Fibroblast of lung (primary cell): Measurements from ENCODE around the gene CXorf66. TPM values are rescaled to one million over a fixed set of nuclear protein-coding genes. Genes with fewer than 3 reads are reported as not detected.
"Not testable (repeated sequence)": the region's sequence is repeated elsewhere in the genome, so short reads cannot be mapped to it uniquely, and the experiment has no call there.

Source experiments
- DNase-seq, 2 donors: peaks; one replicate each; pipeline versions ENCODE4 v3.0.0 to v3.0.0-alpha.2; 2010; ENCODE audit warnings: low read depth in 2 of 2
- H2AFZ ChIP-seq: 2 replicates; pipeline ENCODE4 v1.5.1; 2012; ENCODE audit warnings: low read length, control low read depth, inconsistent platforms
- H3K27ac ChIP-seq: 2 replicates; pipeline ENCODE4 v1.5.1; 2011; ENCODE audit warnings: low read length, control low read depth; ENCODE audit not compliant: insufficient read depth
- H3K27me3 ChIP-seq: 2 replicates; pipeline ENCODE4 v1.5.1; 2011; ENCODE audit warnings: mild to moderate bottlenecking, low read length; ENCODE audit not compliant: control insufficient read depth, insufficient read depth
- H3K36me3 ChIP-seq: 2 replicates; pipeline ENCODE4 v1.5.1; 2011; ENCODE audit warnings: low read length; ENCODE audit not compliant: control insufficient read depth, insufficient read depth
- H3K4me1 ChIP-seq: 2 replicates; pipeline ENCODE4 v1.5.1; 2011; ENCODE audit warnings: low read length; ENCODE audit not compliant: control insufficient read depth, insufficient read depth; ENCODE audit errors: extremely low read depth
- H3K4me2 ChIP-seq: 2 replicates; pipeline ENCODE4 v1.5.1; 2011; ENCODE audit warnings: low read length, control low read depth; ENCODE audit not compliant: insufficient read depth; ENCODE audit errors: extremely low read depth
- H3K4me3 ChIP-seq, 4 experiments: fragments of 200-600 bp in 1 of 4; sonication (generic) in 1 of 4; replicated peaks in 1 of 4; 2 replicates each; pipeline ENCODE4 v1.5.1; 2011 to 2016; ENCODE audit warnings: low read length in 4 of 4, low read depth in 3 of 4, mild to moderate bottlenecking in 3 of 4, control low read depth in 2 of 4, inconsistent platforms in 1 of 4, mixed read lengths in 1 of 4; ENCODE audit not compliant: insufficient read depth in 1 of 4; ENCODE audit errors: control extremely low read depth in 1 of 4
- H3K79me2 ChIP-seq: 2 replicates; pipeline ENCODE4 v1.5.1; 2012; ENCODE audit warnings: mild to moderate bottlenecking, low read length, inconsistent platforms; ENCODE audit not compliant: control insufficient read depth, insufficient read depth
- H3K9ac ChIP-seq: 2 replicates; pipeline ENCODE4 v1.5.1; 2011; ENCODE audit warnings: mild to moderate bottlenecking, low read length, control low read depth; ENCODE audit not compliant: insufficient read depth
- H3K9me3 ChIP-seq: 2 replicates; pipeline ENCODE4 v1.5.1; 2012; ENCODE audit warnings: low read depth, low read length; ENCODE audit not compliant: control insufficient read depth, insufficient read depth
- H4K20me1 ChIP-seq: 2 replicates; pipeline ENCODE4 v1.5.1; 2011; ENCODE audit warnings: low read length; ENCODE audit not compliant: control insufficient read depth, insufficient read depth; ENCODE audit errors: extremely low read depth
- EZH2 ChIP-seq: IDR thresholded peaks from 2 replicates; pipeline ENCODE4 v1.5.1; 2012; ENCODE audit warnings: low read length, control low read depth, mild to moderate bottlenecking; ENCODE audit errors: missing control alignments
- polyA plus RNA-seq, 2 donors: library from polyadenylated mRNA; depleted of rRNA in 1 of 2; stranded (reverse) in 1 of 2; unstranded in 1 of 2; fragments of >200 nt; gene quantifications; 2 replicates each; pipeline ENCODE4 v1.2.1, GENCODE V29; 2011 to 2012; ENCODE audit warnings: missing spikeins in 1 of 2
- total RNA-seq: library from RNA; depleted of rRNA; stranded (reverse); fragments of >200 nt; gene quantifications from 2 replicates; pipeline ENCODE4 v1.2.1, GENCODE V29; 2014
- TF ChIP-seq, protein P1 (sequence below), 2 donors: IDR thresholded peaks in 1 of 2; conservative IDR thresholded peaks in 1 of 2; 1 replicate in 1 of 2; 2 replicates in 1 of 2; pipeline ENCODE4 v1.5.1; 2011 to 2012; ENCODE audit warnings: low read length in 2 of 2, control low read depth in 1 of 2, inconsistent platforms in 1 of 2, low read depth in 1 of 2, mild to moderate bottlenecking in 1 of 2

Gene CXorf66
- total and polyA plus RNA-seq, 2 donors (not counting 1 experiment from before 2014, with no cell fraction given) = not detected

- no peaks in the 10 kb centered on the region for H4K20me1 ChIP-seq
- H3K4me2 ChIP-seq = no peak overlapping the region
- H3K9me3 ChIP-seq = no peaks in the 10 kb centered on the region
- no peaks in the 10 kb centered on the region for H3K36me3 ChIP-seq
- H3K27me3 ChIP-seq = no peaks in the 10 kb centered on the region
- no peaks in the 10 kb centered on the region for H3K4me1 ChIP-seq
- TF ChIP-seq, protein P1, sequence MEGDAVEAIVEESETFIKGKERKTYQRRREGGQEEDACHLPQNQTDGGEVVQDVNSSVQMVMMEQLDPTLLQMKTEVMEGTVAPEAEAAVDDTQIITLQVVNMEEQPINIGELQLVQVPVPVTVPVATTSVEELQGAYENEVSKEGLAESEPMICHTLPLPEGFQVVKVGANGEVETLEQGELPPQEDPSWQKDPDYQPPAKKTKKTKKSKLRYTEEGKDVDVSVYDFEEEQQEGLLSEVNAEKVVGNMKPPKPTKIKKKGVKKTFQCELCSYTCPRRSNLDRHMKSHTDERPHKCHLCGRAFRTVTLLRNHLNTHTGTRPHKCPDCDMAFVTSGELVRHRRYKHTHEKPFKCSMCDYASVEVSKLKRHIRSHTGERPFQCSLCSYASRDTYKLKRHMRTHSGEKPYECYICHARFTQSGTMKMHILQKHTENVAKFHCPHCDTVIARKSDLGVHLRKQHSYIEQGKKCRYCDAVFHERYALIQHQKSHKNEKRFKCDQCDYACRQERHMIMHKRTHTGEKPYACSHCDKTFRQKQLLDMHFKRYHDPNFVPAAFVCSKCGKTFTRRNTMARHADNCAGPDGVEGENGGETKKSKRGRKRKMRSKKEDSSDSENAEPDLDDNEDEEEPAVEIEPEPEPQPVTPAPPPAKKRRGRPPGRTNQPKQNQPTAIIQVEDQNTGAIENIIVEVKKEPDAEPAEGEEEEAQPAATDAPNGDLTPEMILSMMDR (conservative IDR thresholded peaks at IDR 0.05 in 1 of 2, IDR thresholded peaks at IDR 0.05 in 1 of 2; ENCODE audit: low read depth in 1 of 2, low read length in 2 of 2) = no peak
- no peak for TF ChIP-seq EZH2
- DNase-seq = no peak
- no peak overlapping the region for H2AFZ ChIP-seq
- no peak overlapping the region for H3K4me3 ChIP-seq
- H3K79me2 ChIP-seq = no peaks in the 10 kb centered on the region
- no peak overlapping the region for H3K27ac ChIP-seq
- H3K9ac ChIP-seq = no peak overlapping the region
Measured at GRCh38 chrX:139969286-139969685, 4.0 kb upstream of the CXorf66 start.

- no peak for DNase-seq
- H3K4me1 ChIP-seq = no peaks in the 10 kb centered on the region
- no peaks in the 10 kb centered on the region for H3K27me3 ChIP-seq
- H3K9ac ChIP-seq = no peak overlapping the region
- H3K36me3 ChIP-seq = no peaks in the 10 kb centered on the region
- TF ChIP-seq, protein P1 (conservative IDR thresholded peaks at IDR 0.05 in 1 of 2, IDR thresholded peaks at IDR 0.05 in 1 of 2; ENCODE audit: low read depth in 1 of 2, low read length in 2 of 2) = no peak
- no peaks in the 10 kb centered on the region for H3K9me3 ChIP-seq
- H4K20me1 ChIP-seq = no peaks in the 10 kb centered on the region
- H2AFZ ChIP-seq = no peak overlapping the region
- no peak overlapping the region for H3K27ac ChIP-seq
- no peak overlapping the region for H3K4me3 ChIP-seq
- no peaks in the 10 kb centered on the region for H3K79me2 ChIP-seq
- no peak overlapping the region for H3K4me2 ChIP-seq
Measured at GRCh38 chrX:139967750-139968149, 2.4 kb upstream of the CXorf66 start.

DNA sequence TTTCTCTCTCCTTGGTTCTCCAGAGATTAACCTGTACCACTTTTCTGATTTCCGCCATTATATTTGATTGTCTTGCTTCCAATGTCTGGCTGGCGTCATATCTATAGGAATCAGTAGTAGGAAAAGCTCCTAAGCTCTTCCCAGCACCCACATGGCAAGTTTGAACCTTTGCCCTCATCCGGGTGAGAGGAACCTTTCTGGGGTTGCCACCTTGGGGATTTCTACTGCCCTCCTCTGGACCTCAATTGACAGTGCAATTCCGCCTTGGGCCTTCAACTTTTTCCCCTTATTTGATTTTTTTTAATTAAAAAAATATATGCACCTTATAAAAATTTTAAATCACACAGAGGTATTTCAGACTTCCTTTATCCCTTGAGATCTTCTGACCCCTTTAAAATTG, 2.0 kb upstream of the CXorf66 start:
- Histone ChIP-seq H3K27me3 (no peaks in the 10 kb centered on the region), H3K9ac (no peak overlapping the region), H3K4me1 (no peaks in the 10 kb centered on the region), H3K9me3 (no peaks in the 10 kb centered on the region), H4K20me1 (no peaks in the 10 kb centered on the region), H3K4me2 (no peak overlapping the region), H3K4me3 (no peak overlapping the region), H3K36me3 (no peaks in the 10 kb centered on the region), H2AFZ (no peak overlapping the region), H3K79me2 (no peaks in the 10 kb centered on the region), H3K27ac (no peak overlapping the region)
- TF ChIP-seq EZH2 = no peak
- TF ChIP-seq, protein P1 (conservative IDR thresholded peaks at IDR 0.05 in 1 of 2, IDR thresholded peaks at IDR 0.05 in 1 of 2; ENCODE audit: low read depth in 1 of 2, low read length in 2 of 2) = peak; percentile 15 to 24
- peak in 1 of 2 donors; percentile 1 for DNase-seq

DNA sequence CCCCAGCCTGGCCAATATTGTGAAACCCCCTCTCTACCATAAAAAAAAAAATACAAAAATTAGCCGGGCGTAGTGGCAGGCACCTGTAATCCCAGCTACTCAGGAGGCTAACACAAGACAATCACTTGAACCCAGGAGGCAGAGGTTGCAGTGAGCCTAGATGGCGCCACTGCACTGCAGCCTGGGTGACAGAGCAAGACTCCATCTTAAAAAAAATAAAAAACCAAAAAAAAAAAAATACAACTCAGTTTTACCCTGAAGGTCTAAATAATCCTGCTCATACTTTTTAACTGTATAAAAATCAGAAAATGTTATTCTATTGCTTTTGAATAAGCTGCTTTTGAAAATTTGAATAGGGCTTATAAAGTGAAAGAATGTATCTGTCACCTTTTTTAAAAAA, 838 bp upstream of the CXorf66 start:
- H3K4me3 ChIP-seq, DNase-seq, H3K4me2 ChIP-seq, H2AFZ ChIP-seq, H3K27me3 ChIP-seq, H3K27ac ChIP-seq, H3K79me2 ChIP-seq, H3K9me3 ChIP-seq, H3K4me1 ChIP-seq, H3K36me3 ChIP-seq, H4K20me1 ChIP-seq, H3K9ac ChIP-seq: not testable (repeated sequence)

DNA sequence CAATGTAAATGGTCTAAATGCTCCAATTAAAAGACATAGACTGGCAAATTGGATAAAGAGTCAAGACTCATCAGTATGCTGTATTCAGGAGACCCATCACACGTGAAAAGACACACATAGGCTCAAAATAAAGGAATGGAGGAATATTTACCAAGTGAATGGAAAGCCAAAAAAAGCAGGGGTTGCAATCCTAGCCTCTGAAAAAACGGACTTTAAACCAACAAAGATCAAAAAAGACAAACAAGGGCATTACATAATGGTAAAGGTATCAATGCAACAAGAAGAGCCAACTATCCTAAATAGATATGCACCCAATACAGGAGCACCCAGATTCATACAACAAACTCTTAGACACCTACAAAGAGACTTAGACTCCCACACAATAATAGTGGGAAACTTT, 4.2 kb downstream of the CXorf66 start:
- not testable (repeated sequence) for H3K4me3 ChIP-seq, H3K4me2 ChIP-seq, H4K20me1 ChIP-seq, H3K4me1 ChIP-seq, H3K27ac ChIP-seq, H3K36me3 ChIP-seq, H2AFZ ChIP-seq, H3K9me3 ChIP-seq, DNase-seq, H3K79me2 ChIP-seq, H3K9ac ChIP-seq, H3K27me3 ChIP-seq
